GM18873 (cell line): ENCODE data around the gene BANP.
"Not testable (repeated sequence)": the region's sequence is repeated elsewhere in the genome, so short reads cannot be mapped to it uniquely, and the experiment has no call there.

Experiments used
- ATAC-seq: cut with Tn5 transposase; IDR thresholded peaks from one replicate; pipeline ENCODE4 v1.9.1; 2021; ENCODE audit warnings: mild to moderate bottlenecking, moderate library complexity, moderate number of reproducible peaks; ENCODE audit not compliant: unreplicated experiment, low FRiP score

BANP gene, protein sequence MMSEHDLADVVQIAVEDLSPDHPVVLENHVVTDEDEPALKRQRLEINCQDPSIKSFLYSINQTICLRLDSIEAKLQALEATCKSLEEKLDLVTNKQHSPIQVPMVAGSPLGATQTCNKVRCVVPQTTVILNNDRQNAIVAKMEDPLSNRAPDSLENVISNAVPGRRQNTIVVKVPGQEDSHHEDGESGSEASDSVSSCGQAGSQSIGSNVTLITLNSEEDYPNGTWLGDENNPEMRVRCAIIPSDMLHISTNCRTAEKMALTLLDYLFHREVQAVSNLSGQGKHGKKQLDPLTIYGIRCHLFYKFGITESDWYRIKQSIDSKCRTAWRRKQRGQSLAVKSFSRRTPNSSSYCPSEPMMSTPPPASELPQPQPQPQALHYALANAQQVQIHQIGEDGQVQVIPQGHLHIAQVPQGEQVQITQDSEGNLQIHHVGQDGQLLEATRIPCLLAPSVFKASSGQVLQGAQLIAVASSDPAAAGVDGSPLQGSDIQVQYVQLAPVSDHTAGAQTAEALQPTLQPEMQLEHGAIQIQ

DNA sequence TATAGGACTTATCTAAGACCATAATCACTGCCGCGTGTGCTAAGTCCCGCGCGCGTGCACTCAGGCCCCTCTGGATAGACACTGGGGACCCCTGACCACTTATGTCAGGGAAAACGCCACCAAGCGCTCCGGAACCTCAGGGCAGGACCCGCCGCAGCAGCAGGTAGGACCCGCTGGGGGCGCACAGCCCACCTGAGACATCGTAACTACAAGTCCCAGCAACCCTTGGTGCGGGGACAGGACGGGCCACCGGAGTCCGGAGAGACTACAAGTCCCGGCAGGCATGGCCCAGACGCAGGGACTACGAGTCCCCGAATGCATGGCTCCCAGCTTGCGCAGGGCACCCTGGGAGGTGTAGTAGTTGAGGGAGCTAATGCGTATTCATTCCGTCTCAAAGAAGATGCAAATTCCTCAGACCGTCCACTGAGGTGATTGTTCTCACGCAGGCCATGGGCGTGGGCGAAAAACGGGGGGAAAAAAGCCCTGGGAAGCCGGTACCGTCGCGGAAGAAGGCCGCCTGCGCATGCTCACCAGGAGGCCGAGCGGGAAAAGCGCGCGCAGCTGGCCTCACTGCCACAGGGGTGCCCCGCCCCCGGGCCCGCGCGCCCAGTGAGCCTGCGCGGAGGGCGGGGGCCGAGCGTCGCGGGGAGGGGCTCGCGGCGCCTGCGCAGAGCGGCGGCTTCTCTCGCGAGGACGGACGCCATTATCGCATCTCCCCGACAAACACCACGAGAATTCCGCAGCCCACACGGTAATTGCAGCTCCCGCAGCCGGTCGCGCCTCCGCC is at the start of gene BANP:
BANP (plus strand) TSS at position 670 of the 787 bp plus-strand sequence. CDS start 23,682 bp downstream, outside the sequence.
- peak; percentile 88 for ATAC-seq

DNA sequence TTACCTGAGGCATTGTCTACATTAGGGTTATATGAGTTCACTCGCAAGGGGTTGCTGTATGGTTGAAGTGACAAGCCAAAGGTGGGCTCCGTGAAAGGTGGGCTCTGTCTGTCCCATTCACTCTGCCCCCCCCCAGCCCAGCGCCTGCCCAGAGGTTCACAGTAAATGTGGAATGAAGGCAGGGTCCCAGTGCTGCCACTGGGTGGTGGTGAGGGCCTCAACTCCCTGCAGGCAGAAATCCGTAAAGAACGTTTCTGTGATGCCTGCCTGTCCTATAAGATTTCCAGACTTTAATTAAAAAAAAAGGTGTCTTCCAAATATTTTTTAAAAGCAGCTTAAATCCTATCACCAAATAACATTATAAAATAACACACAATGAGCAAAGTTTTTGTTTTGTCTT is 46.3 kb upstream of the BANP start:
- ATAC-seq, result not testable (repeated sequence)

DNA sequence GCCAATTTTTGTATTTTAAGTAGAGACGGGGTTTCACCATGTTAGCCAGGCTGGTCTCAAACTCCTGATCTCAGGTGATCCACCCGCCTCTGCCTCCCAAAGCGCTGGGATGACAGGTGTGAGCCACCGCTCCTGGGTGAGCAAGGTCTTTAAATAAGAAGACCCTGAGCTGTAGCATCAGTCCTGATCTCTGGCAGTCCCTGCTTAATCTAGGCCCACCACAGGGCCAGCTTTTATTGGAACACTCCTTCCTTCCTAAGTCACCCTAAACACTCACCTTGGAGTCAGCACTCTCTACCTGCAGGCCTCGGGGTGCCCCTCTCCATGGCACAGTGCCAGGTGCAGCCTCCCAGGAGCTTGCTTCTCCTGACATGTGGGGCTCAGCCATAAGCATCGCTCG is 45.7 kb upstream of the BANP start:
- not testable (repeated sequence) for ATAC-seq

DNA sequence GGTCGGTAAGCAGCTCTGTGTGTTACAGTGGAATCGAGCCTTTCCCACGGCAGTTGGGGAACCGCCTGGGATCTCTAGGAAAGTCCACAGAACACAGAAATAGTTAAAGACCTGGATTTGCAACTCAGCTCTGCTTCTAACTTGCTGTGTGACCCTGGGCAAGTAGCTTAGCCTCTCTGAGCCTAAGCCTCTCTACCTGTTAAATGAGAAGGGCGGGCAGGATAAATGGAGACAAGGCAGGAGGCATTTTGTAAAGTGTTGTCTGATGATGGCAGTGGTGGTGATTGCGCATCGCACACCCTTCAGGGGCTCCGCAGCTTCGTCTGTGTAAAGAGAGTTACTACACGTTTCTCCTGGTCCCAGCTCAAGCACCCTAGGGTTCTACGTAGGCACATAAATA is 43.1 kb upstream of the BANP start:
- ATAC-seq, result not testable (repeated sequence)

DNA sequence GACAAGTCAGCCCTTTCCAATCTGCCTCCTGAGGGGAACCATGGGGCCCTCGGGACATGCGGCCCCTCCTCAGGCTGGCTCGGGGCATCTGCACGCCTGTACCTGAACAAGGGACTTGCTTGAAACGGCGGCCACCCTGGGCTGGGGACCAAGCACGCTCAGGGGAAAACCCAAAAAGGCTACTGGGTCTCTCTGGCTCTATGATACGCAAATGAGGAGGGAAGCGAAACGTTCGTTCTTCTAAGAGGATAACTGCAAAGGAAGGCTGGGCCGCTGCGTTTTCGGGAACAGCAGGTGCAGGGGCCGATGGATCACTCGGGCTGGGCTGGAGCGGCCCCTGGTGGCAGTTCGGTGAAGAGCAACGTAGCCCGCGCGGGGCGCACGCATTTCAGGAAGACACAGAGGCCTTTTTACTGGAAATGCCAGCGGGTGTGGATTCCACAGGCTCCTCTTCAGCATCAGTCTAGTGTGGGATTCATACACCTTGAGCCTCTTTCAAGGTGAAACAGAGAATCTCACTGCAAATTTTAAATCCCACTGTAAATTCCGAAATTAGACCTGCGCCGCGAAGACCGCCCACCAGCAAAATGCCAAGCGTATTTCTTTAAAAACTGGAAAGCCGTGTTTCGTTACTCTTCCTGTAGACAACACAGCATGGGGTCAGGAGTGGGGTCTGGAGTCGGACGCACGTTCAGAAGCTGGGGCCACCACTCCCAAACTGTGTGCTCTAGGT is 41.9 kb upstream of the BANP start:
- ATAC-seq, result not testable (repeated sequence)

DNA sequence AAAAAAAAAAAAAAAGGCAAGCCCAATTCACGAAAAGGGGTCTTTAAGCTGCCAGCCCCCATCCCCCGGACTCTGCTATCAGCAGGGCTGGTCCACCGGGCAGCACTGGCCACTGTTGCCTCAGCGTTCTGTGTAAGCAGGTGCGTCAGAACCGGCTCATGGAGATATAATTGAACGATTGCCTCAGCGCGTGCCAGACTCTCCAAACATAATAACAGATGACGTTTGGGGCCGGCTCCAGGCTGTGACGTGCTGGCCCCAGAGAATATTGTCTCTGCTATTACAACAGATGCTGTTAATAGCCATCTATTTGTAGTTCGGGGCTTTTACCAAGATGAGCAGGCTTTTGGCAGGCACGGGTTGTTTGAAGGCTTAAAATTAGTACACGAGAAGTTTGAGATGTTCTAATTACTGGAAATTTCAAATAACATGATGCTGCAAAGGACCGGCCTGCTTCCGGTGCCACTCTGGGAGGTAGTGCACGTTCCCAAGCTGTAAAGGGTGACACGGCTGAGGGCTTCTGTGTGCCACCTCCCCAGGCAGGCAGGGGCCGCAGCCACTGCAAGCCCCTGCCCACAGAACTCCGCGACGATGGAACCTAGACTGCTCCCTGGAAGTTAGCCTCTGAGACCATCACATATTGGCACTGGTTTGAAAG is 40.0 kb upstream of the BANP start:
- not testable (repeated sequence) for ATAC-seq

DNA sequence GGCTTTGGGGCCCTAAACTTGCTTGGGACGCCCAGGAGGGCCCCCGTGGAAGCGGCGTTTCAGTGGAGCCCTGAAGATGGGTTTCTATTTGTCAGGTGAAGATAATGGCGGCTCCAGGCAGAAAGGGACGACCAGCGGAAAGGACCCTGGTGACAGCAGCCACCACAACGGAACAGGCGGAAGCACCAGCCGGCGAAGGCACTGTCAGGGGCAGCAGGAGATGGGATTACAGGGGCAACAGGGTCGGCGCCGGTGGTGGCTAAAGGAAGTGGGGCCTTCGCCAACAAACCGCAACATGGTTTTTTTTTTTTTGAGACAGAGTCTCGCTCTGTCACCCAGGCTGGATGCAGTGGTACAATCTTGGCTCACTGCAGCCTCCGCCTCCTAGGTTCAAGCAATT is 38.5 kb upstream of the BANP start:
- ATAC-seq, result not testable (repeated sequence)

DNA sequence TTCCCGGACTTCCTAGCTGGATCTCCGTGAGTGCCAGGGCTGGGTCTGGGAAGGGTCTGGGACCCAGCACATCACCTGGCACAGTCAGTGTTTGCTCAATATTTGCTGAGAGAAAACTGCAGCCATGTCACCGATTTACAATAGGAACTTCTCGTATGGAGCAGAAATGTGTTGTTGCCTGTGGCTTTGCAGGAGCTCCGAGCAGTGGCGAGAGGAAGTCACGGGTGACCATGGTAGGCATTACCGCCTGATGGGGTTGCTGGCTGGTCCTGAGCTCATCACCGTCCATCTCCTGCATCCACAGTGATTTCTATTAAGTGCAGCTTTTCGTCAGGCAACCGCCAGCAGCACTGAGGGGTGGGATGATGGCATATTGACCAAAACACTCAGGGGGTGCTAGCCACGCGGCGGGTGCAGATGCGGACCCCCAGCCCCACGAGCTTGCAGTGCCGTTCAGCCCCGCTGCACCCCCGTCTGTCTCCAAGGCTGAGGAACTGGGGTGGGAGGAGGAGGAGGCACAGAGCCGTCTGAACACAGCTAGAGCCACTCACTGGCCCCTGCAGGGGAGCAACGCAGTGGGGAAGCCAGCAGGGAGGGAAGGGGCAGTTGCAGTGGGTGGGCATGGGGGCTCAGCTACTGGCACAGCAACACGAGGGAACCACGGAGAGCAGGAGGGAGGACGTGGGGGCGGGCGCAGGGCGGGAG is 37.1 kb upstream of the BANP start:
- ATAC-seq, result not testable (repeated sequence)

DNA sequence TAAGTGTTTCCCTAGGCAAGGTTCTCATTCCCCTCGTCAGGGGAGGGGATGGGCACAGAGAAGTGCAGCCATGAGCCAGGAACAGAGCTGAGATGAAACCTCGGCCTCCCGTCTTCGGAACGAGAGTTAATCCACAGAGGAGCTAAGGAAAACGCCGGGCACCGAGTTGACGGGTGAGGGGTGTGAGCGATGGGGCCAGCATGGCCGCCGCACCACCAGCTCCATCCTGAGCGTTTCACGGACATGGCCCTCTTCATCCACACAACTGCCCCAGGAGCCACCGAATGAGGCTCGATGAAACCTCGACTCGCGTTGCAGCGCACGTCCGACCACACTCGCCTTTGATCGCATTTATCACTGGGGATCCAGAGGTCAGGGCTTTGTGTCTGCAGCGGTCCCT is 36.4 kb upstream of the BANP start:
- no peak for ATAC-seq

DNA sequence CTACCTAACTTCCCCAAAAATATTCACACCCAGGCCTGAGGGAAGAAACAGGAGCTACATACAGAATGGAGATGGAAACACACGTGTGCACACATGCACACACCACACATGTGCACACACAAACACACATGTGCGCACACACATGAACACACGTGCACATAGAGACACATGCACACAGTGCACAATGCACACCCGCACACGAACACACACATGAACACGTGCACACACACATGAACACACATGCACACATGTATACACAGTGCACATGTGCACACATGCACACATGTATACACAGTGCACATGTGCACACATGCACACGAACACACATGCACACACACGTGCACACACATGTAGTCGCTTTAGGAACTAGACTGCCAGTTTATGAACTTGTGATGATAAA is 33.7 kb upstream of the BANP start:
- ATAC-seq, result no peak

DNA sequence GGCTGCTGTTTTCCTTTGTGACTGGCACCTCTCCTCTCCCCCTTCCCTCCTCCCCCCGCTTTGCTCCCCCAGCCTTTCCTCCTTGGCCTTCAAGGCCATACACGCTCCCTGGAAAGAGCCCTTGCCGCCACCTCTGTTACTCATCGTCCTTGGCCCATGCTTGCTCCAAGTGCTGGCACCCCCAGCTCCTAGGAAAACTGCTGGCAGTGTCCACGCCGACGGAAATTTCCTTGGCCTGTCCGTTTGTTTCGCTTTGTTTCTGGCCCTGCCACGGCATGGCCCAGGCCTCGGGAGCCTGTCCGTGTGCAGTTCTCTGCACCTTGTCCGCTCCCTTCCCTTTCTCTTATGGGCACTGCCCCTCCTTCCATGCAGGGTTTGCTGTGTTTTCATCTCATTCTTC is 32.9 kb upstream of the BANP start:
- ATAC-seq, result no peak

DNA sequence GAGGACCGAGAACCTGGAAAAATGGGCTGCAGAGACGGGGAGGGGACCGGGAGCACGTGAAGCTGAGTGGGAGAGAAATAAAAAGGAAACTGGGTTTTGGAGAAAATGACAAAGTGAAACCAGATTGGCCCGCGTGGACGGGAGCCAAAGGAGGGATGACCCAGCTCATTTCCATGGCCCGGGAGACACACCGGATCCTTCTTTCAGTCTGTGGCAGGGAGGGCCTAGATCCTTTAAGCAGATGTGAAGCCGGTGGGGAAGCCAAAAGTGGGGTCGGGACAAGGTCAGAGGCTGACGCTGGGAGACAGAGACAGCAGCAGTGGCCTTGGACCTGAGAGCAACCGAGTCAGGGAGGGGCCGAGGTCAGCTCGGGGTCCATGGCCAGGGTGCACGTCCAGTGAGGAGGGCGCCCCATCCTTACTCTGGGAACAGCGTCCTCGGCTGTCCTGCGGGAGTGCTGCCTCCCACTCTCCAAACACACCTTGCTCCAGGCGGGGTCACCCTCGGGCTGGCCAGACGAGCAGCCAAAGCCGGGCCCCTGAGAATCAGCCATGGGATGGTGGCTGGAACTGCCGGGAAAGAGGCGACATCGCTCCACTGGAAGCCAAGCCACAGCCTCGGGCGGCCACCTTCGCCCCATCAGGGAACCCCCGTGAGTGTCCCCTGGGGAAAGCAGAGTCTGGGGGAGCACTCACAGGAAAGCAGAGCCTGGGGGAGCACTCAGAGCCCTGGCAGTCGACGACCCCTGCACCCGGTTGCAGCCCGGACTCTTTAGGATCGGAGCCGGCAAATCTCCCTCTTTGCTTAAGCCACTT is 32.2 kb upstream of the BANP start:
- ATAC-seq, result no peak

DNA sequence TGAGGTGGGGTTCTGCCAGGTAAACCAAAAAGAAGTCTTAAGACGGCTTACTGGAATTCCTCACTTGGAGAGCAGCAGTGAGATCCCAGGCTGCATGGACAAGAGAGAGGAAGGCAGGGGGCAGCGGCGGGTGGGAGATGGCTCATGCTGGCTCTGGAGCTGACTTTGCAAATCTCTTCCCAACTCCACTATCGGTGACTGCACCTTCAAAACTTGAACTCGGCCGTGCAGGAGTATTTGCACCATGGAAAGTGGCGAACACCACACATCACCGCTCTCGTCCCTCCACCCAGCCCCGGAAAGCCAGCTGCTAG is 31.6 kb upstream of the BANP start:
- ATAC-seq, result no peak

DNA sequence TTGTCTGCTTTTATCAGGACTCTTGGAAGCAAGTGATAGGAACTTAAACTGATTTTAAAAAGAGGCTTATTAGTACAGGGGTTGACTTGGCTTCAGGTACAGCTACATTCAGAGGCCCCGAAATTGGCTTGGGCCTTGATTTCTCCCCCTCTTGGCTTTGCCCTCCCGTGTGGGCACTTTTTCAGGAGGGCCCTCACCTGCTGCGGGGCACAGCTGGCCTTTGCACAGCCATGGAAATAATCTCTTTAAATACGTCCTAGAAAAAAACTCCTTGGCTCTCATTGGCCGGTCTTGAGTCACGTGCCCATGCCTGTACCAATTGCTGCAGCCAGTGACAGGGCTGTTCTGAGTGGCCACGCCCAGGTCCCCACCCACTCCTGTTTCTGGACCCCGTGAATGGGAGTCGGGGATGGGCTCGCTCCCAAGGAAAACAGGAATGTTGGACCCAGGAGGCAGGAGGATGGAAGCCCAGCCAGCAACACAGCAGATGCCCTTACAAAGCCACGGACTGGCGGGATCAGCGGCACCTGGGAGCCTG is 29.9 kb upstream of the BANP start:
- no peak for ATAC-seq

DNA sequence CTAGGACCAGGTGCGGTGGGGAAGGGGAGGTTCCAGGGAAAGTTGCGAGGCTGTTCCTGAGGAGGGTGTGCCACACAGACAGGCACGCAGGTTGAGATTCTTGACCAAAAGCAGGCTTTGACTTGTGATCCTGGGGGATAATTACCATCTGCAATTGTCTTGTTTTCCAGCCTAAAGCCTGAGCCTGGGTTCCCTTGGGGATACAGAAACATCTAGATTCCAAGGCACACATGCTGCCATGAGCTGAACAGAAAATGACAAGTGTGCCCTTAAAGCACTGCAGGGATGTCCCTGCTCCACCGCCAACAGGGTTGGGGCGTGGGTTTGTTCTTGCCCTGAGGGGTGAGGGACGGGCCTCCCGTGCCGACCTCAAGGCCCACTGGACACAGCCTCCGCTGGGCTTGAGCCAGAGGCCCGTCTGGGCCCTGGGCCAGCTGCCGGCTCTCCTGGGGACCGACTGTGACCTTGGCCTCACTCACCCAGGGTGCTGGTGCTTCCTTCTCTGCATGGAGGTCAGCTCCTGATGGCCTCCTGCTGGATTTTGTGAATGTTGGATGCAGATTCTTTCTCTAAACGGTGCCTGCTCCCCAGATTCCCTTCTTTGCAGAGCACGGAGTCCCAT is 28.9 kb upstream of the BANP start:
- no peak for ATAC-seq

DNA sequence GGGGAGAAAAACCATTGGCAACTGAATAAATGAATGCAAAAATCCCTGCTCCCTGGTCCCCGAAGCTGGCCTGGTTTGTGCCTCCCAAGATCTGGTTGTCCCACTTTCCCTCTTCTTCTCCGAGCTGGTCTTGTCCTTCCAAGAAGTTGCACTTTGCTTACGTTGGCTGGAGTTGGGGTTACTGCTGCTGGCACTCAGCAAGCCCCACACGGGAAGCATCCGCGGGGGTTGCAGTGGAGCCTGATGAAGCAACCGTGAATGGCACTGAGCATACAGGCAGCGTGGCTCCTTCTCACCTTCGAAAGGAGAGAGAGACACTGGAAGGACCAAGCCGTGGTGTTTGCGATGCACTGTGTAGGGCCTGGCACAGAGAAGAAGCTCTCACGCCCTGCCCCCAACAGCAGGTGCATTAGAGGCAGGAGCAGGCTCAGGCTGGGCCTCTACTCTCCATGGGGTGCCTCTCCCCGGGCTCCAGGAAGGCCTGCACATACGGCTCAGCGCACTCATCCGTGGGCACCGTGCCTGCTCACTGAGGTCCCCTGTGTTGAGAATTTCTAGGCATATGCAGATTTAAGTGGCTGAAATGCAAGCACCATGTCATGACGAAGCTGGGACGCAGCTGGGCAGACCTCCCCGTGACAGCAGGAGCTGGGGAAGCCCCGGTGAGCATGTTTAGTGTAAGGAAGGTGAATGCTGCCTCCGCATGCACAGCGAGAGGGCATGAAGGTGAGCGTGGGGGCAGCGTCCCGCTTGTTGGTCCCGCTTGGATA is 27.0 kb upstream of the BANP start:
- ATAC-seq, result no peak

DNA sequence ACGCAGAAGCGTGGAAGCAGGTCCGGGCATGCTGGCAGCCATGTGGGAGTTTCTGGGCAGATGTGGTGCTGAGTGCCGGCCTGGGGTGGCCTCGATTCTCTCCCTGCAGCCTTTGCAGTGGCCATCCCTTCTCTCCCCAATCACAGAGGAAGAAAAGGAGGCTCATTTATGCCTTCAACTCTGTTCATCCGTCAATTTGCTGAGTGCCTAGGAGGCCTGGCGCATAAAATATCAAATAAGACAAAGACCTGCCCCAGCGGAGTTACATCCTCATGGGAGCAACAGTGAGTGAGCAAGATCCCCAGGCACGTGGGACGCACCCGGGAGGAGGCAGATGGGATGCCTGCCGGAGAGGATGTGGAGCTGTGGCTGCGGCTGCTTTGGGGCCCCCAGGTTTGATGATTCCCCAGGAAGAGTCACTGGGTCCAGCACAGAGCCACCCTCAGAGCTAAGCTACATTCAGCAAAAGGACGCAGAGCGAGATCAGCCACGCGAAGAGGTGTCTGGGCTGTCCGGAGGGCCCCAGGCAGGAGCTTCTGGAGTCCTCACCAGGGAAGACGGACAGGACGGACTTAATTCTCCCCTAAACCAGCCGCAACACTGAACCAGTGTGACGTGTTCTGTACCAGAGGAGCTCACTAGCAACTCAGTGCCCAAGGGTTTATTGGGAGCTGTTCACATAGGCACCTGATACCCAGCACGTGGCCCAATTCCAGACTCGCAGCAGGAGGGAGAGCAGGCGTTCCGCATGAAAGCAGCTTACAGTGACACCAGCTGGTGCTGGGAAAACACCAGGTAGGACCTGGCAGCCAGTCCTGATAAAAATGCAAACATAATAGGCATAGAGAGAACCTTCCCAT is 26.2 kb upstream of the BANP start:
- no peak for ATAC-seq
